ENCODE results near the gene NCAM1.
"Not testable (repeated sequence)": the region's sequence is repeated elsewhere in the genome, so short reads cannot be mapped to it uniquely, and the experiment has no call there.

Gene NCAM1

GRCh38 chr11:112961146-112961668 lies at the start of gene NCAM1:
Gene NCAM1 (plus strand): TSS chr11:112961420.
- DNase-seq, result peak; percentile 99

DNA sequence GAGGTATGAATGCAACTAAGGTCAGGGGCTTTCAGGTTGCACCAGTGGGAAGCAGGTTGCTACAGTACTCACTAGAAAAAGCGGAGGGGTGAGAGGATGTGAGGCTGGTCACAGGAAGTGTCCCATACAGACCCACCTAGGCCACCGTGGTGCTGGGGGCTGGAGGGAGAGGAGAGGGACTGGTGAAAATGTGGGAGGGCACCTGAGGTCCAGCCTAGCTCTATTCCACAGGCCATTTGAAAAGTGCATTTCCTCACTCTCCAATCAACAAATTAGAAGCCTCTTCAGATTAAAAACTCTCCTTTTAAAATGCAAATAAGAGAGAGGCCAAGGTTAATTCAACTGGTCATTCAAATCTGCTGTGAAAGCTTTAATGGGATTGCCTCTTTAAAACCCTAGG lies 38.6 kb upstream of the NCAM1 start:
- DNase-seq, result no peak

DNA sequence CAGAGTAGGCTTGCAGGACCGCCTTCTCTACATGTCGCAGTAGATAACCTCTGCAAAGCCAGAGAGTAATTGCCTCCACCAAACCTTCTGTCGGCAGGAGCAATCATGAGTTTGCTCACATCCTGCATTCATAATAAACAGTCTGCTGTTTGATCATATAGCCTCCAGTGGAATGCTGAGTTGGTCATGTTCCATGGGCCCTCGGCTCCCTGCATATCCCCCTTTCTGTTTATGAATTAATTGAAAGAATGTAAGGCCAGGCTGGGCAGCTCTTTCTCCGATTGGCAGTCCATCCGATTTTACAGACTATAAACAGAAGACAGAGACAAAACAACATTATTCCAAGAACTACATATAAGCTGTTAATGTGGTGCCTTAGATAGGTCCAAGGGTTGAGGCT lies 36.4 kb upstream of the NCAM1 start:
- DNase-seq, result not testable (repeated sequence)

GRCh38 chr11:112925516-112926310 lies 35.5 kb upstream of the NCAM1 start:
- DNase-seq, result no peak

DNA sequence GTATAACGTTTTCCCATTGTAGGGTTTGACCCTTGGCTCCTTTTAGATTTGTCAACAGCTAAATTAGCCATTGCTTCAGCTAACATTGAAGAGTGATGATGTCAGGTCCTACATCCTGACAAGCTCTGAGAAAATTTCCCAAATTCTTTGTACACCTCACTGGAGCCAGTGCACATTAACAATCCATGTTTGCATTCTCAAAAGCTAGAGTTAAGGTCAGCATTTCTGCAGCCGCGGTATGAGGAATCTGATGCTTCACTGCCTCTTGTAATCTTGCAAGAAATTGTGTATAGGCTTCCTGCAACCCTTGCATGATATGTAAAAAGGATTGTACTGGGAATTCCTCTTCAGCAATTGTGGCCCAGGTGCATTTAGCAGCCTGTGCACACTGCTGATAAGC lies 33.1 kb upstream of the NCAM1 start:
- DNase-seq, result no peak

- DNase-seq, result peak; percentile 31
Observed at GRCh38 chr11:112929432-112929831, 31.8 kb upstream of the NCAM1 start.

DNA sequence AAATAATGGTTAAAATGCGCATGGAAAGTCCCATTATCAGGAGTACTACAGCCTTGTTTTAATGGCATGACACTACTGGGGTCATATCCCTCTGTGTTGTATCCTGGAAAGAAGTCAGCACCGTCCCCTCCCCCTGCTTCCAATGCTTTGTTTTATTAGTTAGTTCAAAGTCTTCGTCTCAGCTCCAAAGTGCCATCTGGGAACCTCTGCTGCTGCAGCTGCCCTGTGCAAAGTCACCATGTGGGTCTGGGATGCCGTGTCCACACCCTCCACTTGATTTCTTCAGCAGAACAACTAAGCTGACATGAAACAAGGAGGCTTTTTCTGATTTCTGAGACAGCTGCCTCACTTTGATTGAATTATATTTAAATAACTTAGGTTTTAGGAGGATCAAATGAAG lies 29.5 kb upstream of the NCAM1 start:
- no peak for DNase-seq

DNA sequence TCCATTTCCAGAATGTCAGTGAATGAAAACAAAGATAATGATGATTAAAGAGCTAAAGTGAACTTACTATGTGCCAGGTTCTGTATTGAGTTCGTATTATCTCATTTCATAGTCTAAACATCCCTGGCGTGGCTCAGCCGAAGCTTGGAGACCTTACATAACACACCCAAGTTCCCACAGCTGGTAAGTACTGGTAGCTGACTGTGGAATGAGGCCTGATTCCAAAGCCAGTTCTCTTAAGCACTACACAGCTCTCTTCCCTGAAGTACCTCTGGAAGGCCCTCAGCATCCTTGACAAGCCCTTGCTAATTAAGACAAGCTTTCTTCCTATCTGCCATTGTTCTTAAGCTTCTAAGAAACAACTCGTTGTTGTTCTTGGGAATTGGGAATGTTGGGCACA lies 28.6 kb upstream of the NCAM1 start:
- no peak for DNase-seq

GRCh38 chr11:112933970-112934369 lies 27.2 kb upstream of the NCAM1 start:
- no peak for DNase-seq

- DNase-seq, result no peak
Observed at GRCh38 chr11:112941104-112941503, 20.1 kb upstream of the NCAM1 start.

DNA sequence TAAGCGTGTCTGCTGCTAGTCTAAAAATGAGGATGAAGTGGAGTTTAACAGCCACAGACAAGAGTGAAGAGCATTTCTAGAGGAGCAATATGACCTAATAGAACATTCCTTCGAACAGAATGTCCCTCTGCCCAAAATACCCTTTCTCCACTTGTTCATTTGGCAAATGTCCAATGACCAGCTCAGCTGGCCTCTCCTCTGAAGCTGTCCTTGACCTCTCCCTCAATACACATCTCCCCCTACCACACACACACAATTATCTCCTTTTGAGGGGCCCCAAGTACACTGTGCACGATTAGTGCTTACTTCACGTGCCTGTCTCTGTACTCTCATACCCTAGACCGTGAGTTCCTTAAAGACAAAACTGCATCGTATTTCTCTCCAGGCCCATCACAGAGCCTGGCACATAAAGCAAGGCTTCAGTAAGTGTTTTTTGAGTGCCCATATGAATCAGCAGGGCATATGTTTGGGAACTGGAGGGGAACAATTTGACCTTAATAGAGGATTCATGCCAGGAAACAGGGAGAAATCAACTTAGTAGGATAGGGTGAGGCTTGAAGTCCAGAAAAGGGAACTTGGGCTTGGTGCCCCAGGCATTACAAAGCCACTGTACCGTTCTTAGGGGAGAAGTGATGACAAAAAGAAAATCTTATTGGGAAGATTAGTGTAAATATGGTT lies 18.1 kb upstream of the NCAM1 start:
- DNase-seq, result no peak

DNA sequence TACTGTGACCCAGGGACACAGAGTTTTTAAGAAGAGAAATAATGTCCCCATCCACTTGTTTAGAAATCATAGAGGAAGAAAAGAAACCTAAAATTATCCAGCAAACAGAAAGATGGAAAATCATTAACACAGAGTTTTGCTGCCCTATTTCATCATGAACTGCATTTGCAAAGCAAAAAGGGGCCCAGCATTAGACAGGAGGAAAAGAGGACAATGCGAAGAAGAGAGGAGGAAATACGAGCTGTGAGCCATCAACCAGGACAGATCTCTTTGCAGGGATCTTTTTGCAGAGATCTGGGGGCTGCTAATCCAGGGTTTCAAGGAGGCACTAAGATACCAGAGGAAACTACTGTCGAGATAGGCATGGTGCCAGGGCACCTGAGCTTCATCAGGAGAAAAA lies 14.4 kb upstream of the NCAM1 start:
- no peak for DNase-seq

- no peak for DNase-seq
Observed at GRCh38 chr11:112949781-112950575, 11.2 kb upstream of the NCAM1 start.

DNA sequence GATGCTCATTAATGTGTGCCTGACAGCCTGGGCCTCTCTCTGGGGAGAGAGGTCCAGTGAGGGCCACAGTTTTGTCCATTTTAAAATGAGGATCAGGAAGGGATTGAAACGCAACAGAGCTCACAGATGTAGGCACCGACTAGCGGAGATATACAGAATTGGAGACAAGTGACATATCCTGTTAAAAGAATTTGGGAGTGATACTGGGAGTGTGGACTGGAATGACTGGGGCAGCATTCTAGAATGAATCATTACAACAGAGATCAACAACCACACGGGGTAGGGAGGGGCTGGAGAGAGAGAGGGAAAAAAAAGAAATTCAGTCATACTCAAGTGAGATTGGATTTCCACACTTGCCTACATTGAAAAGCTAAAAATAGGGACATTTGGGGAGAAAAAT lies 2.5 kb upstream of the NCAM1 start:
- DNase-seq, result no peak

DNA sequence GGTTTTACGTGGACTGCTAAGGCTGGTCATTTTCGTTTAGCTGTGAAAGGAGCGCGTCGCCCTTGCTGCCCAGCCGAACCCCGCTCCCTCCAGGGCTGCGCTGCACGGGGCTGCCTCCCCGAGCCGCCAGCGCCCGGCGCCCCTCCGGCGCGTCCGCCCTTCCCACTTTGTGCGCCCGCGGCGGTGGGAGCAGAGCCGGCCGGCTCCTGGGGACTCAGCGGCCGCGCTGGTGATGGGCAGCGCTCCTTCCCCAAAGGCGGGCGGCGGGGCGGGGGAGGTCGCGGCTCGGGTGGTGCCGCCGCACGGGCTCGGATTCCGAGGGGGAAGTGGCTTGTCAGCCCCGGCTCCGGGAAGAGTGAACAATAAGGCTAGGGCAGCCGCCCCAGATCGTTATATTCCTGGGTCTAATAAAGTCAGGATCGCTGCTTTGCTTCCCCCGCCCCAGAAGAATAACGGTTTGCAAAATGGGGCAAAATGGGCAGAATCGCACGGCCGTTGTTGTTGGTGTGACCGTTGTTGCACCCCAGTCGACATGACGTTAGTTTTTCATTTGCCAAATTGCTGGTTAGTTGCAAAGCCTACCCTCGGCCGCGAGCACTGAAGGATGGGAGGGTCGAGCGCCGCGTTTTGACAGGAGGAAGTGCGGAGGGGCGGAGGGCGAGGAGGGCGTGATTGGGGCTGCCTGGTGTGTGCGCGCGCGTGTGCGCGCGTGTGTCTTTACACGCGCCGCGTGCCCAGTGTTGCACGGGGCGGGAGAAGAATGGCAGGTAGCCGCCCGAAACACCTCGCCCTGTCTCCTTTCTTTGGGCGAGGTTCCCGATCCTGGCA lies 745 bp downstream of the NCAM1 start:
- DNase-seq, result peak; percentile 90

DNA sequence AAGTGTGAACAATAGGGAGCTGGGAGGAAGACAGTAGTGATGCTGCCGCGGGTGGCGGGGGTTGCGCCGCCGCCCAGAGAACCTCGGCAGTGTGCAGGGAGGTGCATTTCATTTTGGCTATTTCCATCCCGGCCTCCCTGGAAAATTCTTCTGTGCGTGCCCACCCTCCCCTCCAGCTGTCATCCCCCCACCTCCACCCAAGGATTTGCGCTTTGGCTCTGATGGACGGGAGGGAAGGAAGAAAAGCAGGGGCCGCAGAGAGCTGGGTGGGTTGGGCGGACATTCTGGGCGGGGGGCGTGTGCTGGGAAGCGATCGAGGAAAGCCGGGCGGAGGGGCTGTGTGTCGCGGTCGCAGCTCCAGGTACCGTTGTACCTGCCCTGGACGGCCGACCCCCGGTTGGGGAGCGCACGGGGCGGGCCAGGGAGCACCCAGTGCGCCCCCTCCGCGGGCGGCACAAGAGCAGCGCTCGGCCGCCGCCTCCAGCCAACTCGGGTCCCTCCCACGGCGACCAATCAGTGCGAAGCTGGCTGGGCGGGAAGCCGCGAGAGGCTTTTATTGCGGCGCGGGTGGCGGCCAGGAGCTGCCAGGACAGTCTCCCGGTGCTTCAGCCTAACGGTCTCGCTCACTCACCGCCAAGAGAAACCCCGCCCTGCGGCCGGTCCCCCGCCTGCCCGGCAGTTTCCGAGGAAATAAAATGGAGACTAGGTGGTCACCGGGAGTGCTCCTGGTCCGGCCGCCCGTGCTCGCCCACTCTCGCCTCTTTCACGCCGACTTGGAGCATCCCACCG lies 1.6 kb downstream of the NCAM1 start:
- peak; percentile 95 for DNase-seq

DNA sequence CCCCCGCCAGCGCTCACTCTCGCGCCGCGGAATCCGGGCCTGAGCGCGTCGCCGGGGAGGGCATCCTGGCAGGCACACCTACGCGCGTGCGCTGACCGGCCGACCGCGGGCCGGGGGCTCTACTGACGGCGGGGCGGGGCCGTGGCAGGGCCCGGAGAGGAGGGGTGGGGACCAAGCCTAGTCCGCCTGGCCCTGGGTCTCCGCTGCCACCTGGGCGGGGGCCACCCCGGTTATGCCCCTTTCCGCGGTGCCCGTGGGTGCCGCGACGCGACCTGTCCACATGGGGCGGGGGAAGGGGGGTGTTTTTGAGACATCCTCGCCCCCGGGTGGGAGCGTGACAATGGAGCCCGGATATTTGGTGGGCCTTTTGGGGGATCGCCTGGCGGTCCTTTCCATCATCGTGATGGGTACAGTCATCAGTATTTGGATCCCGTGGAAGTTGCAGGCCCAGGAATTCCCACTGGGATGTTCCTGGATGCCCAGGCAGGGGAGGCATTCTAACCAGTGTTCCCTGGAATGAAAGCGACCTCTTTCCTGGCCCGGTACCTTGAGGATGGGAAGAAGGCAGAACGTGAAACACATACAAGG lies 2.2 kb downstream of the NCAM1 start:
- DNase-seq, result peak; percentile 74

GRCh38 chr11:112965656-112966055 lies 4.4 kb downstream of the NCAM1 start:
- no peak for DNase-seq

DNA sequence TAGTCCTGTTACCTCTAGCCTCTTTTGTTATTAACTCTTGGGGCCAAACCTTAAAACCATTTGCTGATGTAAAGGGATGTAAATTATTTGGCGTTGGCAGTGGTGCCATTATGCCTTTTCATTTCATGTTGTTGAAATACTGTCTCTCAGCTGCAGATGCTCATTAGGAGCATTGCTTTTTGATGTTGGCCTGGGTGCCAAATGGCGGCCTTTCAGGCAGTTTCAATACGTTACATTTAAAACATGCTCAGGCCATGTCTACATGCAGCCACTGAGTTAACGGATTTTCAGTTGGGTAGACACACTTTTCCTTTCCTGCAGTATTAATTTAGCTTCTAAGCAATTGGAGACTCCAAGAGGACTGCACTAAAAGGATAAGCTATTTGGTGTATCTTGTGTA lies 5.3 kb downstream of the NCAM1 start:
- DNase-seq, result no peak

DNA sequence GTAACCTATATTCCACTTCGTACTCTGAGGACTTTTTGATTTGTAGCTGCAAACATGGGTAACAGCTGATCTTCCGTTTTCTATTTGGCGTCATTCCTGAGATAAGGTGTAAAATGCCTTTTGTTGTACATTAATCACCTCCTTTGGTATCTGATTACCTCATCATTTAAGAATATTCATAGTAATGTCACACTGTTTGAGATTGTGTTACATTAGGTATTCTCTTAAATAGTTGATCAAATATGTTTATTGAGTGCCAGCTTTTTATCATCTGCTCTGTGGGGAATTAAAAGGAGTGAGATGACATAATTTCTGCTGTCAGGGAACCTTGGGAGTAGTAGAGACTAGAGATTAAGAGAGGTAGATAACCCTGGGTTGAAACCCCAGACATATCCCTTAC lies 5.9 kb downstream of the NCAM1 start:
- no peak for DNase-seq
